Measurements from ENCODE around the gene CCR6.

GRCh38 chr6:167094436-167094819 is 28.5 kb upstream of the CCR6 start:
- TF ChIP-seq CTCF (IDR thresholded peaks at IDR 0.05) (no peak), POLR2A (IDR thresholded peaks at IDR 0.05) (no peak)
